Right lobe of liver (tissue), 4 donors: ENCODE results near the gene ARSG.

ENCODE experiments used
- CTCF ChIP-seq, 4 donors: fragments of 200-600 bp in 3 of 4; fragments of 450-650 bp in 1 of 4; IDR thresholded peaks; one replicate each; pipeline versions ENCODE4 v1.5.1 to v1.8.0; 2016 to 2022; ENCODE audit warnings: antibody characterized with exemption in 4 of 4, mild to moderate bottlenecking in 2 of 4
- POLR2A ChIP-seq: fragments of 450-650 bp; IDR thresholded peaks from one replicate; pipeline ENCODE4 v1.6.1; 2017; ENCODE audit warnings: antibody characterized with exemption, mild to moderate bottlenecking
- donor health status: DM: no; HTN: no; CAD: no.
- donor health status: DM: no; HTN: no; CAD: no.
- donor health status: DM: no; HTN: yes; CAD: no.

GRCh38 chr17:68368387-68368786, 77.1 kb downstream of the ARSG start:
- TF ChIP-seq CTCF (IDR thresholded peaks at IDR 0.05) (no peak), POLR2A (no peak)
